PC-3 (cell line): ENCODE measurements around the gene PASK.

Source experiments
- EZH2 ChIP-seq: fragments of 300-600 bp; sonication (generic); IDR thresholded peaks from one replicate; pipeline ENCODE4 v1.6.1; 2017; ENCODE audit warnings: antibody characterized with exemption, mild to moderate bottlenecking, low read length; ENCODE audit not compliant: unreplicated experiment
- EZH2phosphoT487 ChIP-seq: fragments of 300-600 bp; sonication (generic); IDR thresholded peaks from 2 replicates; pipeline ENCODE4 v1.6.1; 2018; ENCODE audit warnings: mild to moderate bottlenecking, antibody characterized with exemption, low read length, borderline replicate concordance
- TF ChIP-seq, protein P1 (sequence below): fragments of 300-600 bp; sonication (generic); conservative IDR thresholded peaks from 2 replicates; pipeline ENCODE4 v1.5.1; 2017; ENCODE audit warnings: antibody characterized with exemption, low read depth, mild to moderate bottlenecking, low read length

DNA sequence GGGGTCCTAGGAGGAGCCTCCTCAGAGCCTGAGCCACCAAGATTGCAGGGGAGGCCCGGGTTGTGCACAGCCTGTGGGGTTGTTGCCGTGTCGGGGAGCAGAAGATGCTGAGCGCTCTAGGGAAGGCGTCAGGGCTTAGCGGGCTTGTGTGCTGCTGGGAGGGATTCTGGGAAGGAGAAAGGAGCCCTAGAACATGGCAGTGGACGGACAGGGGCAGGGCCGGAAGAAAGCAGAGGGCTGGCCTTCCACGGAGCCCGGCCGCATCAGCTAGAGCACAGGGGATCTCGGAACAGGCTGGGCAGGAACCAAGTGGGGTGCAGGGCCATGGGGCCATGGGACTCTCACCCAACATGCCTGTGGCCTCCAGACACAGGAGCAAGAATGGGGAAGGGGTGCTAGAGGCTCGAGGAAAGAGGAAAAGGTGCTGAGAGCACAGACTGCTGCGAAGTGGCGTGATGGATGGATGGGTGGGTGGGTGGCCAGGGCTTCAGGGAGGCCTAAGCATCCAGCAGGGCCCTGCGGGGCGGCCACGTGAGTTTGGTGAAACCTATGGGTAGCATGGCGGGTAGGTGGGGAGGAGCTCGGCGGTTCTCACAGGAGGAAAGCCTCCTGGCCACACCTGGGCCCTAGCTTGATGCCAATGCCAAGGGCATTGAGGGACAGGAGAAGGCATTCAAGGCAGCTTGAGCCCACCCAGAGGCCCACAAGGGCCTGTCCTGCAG lies 82.9 kb downstream of the PASK start:
- TF ChIP-seq, protein P1, sequence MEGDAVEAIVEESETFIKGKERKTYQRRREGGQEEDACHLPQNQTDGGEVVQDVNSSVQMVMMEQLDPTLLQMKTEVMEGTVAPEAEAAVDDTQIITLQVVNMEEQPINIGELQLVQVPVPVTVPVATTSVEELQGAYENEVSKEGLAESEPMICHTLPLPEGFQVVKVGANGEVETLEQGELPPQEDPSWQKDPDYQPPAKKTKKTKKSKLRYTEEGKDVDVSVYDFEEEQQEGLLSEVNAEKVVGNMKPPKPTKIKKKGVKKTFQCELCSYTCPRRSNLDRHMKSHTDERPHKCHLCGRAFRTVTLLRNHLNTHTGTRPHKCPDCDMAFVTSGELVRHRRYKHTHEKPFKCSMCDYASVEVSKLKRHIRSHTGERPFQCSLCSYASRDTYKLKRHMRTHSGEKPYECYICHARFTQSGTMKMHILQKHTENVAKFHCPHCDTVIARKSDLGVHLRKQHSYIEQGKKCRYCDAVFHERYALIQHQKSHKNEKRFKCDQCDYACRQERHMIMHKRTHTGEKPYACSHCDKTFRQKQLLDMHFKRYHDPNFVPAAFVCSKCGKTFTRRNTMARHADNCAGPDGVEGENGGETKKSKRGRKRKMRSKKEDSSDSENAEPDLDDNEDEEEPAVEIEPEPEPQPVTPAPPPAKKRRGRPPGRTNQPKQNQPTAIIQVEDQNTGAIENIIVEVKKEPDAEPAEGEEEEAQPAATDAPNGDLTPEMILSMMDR: no peak
- TF ChIP-seq EZH2phosphoT487 (no peak), EZH2 (no peak)
